Heart left ventricle (tissue), 13 donors: Measurements from ENCODE around the gene HMGN1.

Experiments
- CTCF ChIP-seq, 12 donors: fragments of 200-600 bp; sonication (generic) in 4 of 12; IDR thresholded peaks; one replicate each; pipeline versions ENCODE4 v1.5.0 to v1.8.0; 2018 to 2022; ENCODE audit warnings: antibody characterized with exemption in 12 of 12, mild to moderate bottlenecking in 5 of 12
- POLR2A ChIP-seq, 2 donors: fragments of 450-650 bp; IDR thresholded peaks; one replicate each; pipeline ENCODE4 v1.6.1; 2017; ENCODE audit warnings: antibody characterized with exemption in 2 of 2, mild to moderate bottlenecking in 2 of 2, moderate library complexity in 2 of 2
- donor health status: ischemic (EF 13 %, LVEDD 7.1; RV severe dilation, severe dysfunction).
- donor health status: DM: no; HTN: yes; CAD: no.
- donor health status: DM: no; HTN: no; CAD: no.
- donor health status: ischemic (EF 25% LVEDD 6.9; RV normal size, moderate dysfunction).
- donor health status: ischemic (EF 25% LVEDD 5.7; RV mildly dilated, moderate dysfunction).
- donor health status: ischemic (EF 35%, LVEDD 5.7; RV mildly dilated, moderate dysfunction).
- donor health status: nonischemic (EF 11% LVEDD 7.7; RV severe dilation, severe dysfunction).
- donor health status: DM: yes; HTN: yes; CAD: no.
- donor health status: PGD.
- donor health status: ischemic (EF 29% LVEDD 5.4; RV normal size, mild dysfunction).
- donor health status: nonischemic (EF 23%, LVEDD 6.1; RV moderate dilation, normal function).

DNA sequence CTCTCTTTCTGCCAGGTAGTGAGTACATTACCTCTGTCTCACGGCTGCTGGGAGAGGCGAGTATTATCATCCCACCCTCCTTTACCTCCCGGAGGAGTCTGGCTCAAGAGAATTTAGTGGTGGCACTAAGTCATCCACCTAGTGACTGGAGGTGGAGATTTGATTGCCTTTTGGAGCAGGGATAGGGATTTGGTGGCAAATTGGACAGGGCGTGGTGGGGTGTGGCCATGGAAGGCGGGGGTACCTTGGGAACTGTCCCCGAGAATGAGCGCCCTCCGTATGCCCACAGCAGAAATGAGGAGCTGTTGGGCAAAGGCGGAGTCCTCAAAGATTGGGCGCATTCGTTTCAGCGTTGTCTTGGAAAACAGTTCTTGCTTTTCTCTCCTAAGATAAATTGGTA, 32.1 kb upstream of the HMGN1 start:
- TF ChIP-seq CTCF (IDR thresholded peaks at IDR 0.05) (no peak), POLR2A (IDR thresholded peaks at IDR 0.05) (no peak)
